T-helper 17 cell (primary cell): ENCODE results near the gene POLE4. TPM values are rescaled to one million over a fixed set of nuclear protein-coding genes. Genes with fewer than 3 reads are reported as not detected.

Experiments
- ATAC-seq: fragments of 150-1000 bp; cut with Tn5 transposase; 2 replicates; pipeline ENCODE4 v1.10.0; 2021; ENCODE audit warnings: mild to moderate bottlenecking, moderate library complexity
- DNase-seq, 3 donors: peaks; one replicate each; pipeline versions ENCODE4 v3.0.0 to v3.0.0-alpha.2; 2020 to 2021
- H3K9me3 ChIP-seq: one replicate; pipeline ENCODE4 v1.7.0; 2013; ENCODE audit warnings: low read length, mild to moderate bottlenecking; ENCODE audit not compliant: control insufficient read depth, poor library complexity, severe bottlenecking
- H3K27ac Mint-ChIP-seq: one replicate; pipeline ENCODE4 v1.8.0; 2022; ENCODE audit warnings: mild to moderate bottlenecking, moderate library complexity, mixed read lengths
- H3K27me3 Mint-ChIP-seq: one replicate; pipeline ENCODE4 v1.8.0; 2022; ENCODE audit warnings: mixed read lengths
- H3K36me3 Mint-ChIP-seq: one replicate; pipeline ENCODE4 v1.8.0; 2022; ENCODE audit warnings: low read depth, mixed read lengths
- H3K4me1 Mint-ChIP-seq: one replicate; pipeline ENCODE4 v1.8.0; 2022; ENCODE audit warnings: mild to moderate bottlenecking, mixed read lengths
- H3K4me3 Mint-ChIP-seq: one replicate; pipeline ENCODE4 v1.8.0; 2022; ENCODE audit warnings: mild to moderate bottlenecking, moderate library complexity, mixed read lengths
- total RNA-seq, 4 donors: library from RNA in 2 of 4; stranded (reverse) in 2 of 4; gene quantifications; one replicate each; pipeline ENCODE4 v1.2.3 and lab custom pipeline; 2022 to 2026

The POLE4 gene
- total RNA-seq, 2 donors from 2014 or later: 27.4 to 39.4 TPM

GRCh38 chr2:74984947-74985637, 26.6 kb downstream of the POLE4 start:
- no peak overlapping the region for H3K27ac Mint-ChIP-seq
- DNase-seq (no peak), ATAC-seq (no peak)
- H3K9me3 ChIP-seq: no peaks in the 10 kb centered on the region
- no peaks in the 10 kb centered on the region for H3K27me3 Mint-ChIP-seq
- H3K4me1 Mint-ChIP-seq: peaks cover 2% of the 10 kb centered on the region
- no peaks in the 10 kb centered on the region for H3K36me3 Mint-ChIP-seq
- no peak overlapping the region for H3K4me3 Mint-ChIP-seq

GRCh38 chr2:74985978-74986609, 27.7 kb downstream of the POLE4 start:
- ATAC-seq (no peak), DNase-seq (no peak)
- Mint-ChIP-seq H3K36me3 (peaks cover 4% of the 10 kb centered on the region), H3K4me1 (peaks cover 2% of the 10 kb centered on the region), H3K4me3 (no peak overlapping the region), H3K27me3 (no peaks in the 10 kb centered on the region), H3K27ac (no peak overlapping the region)
- H3K9me3 ChIP-seq: no peaks in the 10 kb centered on the region

- Mint-ChIP-seq H3K27ac (no peak overlapping the region), H3K4me1 (peaks cover 2% of the 10 kb centered on the region), H3K27me3 (no peaks in the 10 kb centered on the region), H3K36me3 (peaks cover 6% of the 10 kb centered on the region), H3K4me3 (no peak overlapping the region)
- no peaks in the 10 kb centered on the region for H3K9me3 ChIP-seq
- DNase-seq (no peak), ATAC-seq (no peak)
These were observed 33.5 kb downstream of the POLE4 start for GRCh38 chr2:74991977-74992376.

- H3K4me3 Mint-ChIP-seq: no peak overlapping the region
- no peaks in the 10 kb centered on the region for H3K4me1 Mint-ChIP-seq
- no peak for DNase-seq
- peaks cover 8% of the 10 kb centered on the region for H3K36me3 Mint-ChIP-seq
- no peak for ATAC-seq
- H3K27ac Mint-ChIP-seq: no peak overlapping the region
- no peaks in the 10 kb centered on the region for H3K27me3 Mint-ChIP-seq
- no peaks in the 10 kb centered on the region for H3K9me3 ChIP-seq
These were observed 41.0 kb downstream of the POLE4 start for GRCh38 chr2:74999468-74999867.

- H3K36me3 Mint-ChIP-seq: peaks cover 6% of the 10 kb centered on the region
- H3K27me3 Mint-ChIP-seq: no peaks in the 10 kb centered on the region
- no peak overlapping the region for H3K4me3 Mint-ChIP-seq
- no peaks in the 10 kb centered on the region for H3K9me3 ChIP-seq
- ATAC-seq (no peak), DNase-seq (no peak)
- no peaks in the 10 kb centered on the region for H3K4me1 Mint-ChIP-seq
- H3K27ac Mint-ChIP-seq: no peak overlapping the region
These were observed 43.6 kb downstream of the POLE4 start for GRCh38 chr2:75002007-75002406.

DNA sequence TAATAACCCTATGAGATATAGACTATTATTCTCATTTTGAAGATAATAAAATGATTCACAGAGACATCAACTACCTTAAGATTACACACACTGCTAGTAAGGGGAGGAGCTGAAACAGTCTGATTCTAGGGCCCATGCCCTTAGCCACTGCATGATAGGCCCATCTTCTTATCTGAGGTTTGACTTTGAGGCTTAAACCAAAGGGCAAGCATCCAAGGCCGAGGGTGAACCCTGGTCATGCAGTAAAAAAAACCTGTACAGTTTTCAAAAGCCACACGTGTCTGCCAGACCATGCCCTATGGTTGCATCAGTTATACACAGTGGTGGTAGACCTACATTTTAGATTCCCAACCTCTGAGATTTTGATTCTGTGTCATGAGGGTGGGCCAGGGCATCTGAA, 44.8 kb downstream of the POLE4 start:
- no peak overlapping the region for H3K4me3 Mint-ChIP-seq
- no peak overlapping the region for H3K27ac Mint-ChIP-seq
- ATAC-seq (no peak), DNase-seq (no peak)
- H3K36me3 Mint-ChIP-seq: peaks cover 4% of the 10 kb centered on the region
- no peaks in the 10 kb centered on the region for H3K27me3 Mint-ChIP-seq
- no peaks in the 10 kb centered on the region for H3K9me3 ChIP-seq
- peaks cover under 1% of the 10 kb centered on the region for H3K4me1 Mint-ChIP-seq

- H3K36me3 Mint-ChIP-seq: peaks cover 7% of the 10 kb centered on the region
- ATAC-seq (no peak), DNase-seq (no peak)
- H3K9me3 ChIP-seq: no peaks in the 10 kb centered on the region
- no peaks in the 10 kb centered on the region for H3K27me3 Mint-ChIP-seq
- peaks cover 2% of the 10 kb centered on the region for H3K4me1 Mint-ChIP-seq
- no peak overlapping the region for H3K27ac Mint-ChIP-seq
- H3K4me3 Mint-ChIP-seq: no peak overlapping the region
These were observed 45.3 kb downstream of the POLE4 start for GRCh38 chr2:75003773-75004172.

DNA sequence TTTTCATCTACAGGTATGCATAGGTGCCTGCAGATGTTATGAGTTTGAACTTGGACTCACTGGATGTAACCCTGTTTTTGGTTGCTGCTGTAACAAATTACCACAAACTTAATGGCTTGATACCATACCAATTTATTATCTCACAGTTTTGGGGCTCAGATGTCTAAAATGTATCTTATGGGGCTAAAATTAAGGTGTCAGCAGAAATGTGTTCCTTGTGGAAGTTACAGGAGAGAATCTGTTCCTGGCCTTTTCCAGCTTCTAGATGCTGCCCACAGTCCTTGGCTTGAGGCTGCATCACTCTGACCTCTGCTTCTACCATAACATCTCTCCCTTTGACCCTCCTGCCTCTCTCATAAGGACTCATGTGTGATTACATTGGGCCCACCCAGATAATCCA, 47.6 kb downstream of the POLE4 start:
- DNase-seq: no peak
- H3K9me3 ChIP-seq: no peaks in the 10 kb centered on the region
- Mint-ChIP-seq H3K4me3 (no peak overlapping the region), H3K4me1 (peaks cover 2% of the 10 kb centered on the region), H3K27ac (no peak overlapping the region), H3K27me3 (no peaks in the 10 kb centered on the region), H3K36me3 (peaks cover 7% of the 10 kb centered on the region)
- no peak for ATAC-seq

DNA sequence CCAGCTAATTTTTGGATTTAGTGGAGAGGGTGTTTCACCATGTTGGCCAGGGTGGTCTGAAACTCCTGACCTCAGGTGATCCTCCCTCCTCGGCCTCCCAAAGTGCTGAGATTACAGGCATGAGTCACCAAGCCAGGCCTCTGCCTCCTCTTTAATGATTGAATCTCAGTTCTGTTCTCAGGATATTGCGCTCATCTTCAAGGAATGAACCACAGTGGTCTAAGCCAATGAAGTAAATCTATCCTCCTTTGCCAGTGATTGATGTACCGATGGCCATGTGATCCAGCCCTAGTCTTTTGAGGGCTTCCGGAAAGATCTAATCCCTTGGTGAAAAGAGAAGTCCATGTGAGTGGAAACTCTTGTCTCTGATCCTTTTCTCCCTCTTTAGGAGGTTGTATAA, 48.6 kb downstream of the POLE4 start:
- no peak overlapping the region for H3K27ac Mint-ChIP-seq
- DNase-seq (no peak), ATAC-seq (no peak)
- no peaks in the 10 kb centered on the region for H3K9me3 ChIP-seq
- H3K27me3 Mint-ChIP-seq: no peaks in the 10 kb centered on the region
- H3K4me3 Mint-ChIP-seq: no peak overlapping the region
- peaks cover 2% of the 10 kb centered on the region for H3K4me1 Mint-ChIP-seq
- peaks cover 7% of the 10 kb centered on the region for H3K36me3 Mint-ChIP-seq

DNA sequence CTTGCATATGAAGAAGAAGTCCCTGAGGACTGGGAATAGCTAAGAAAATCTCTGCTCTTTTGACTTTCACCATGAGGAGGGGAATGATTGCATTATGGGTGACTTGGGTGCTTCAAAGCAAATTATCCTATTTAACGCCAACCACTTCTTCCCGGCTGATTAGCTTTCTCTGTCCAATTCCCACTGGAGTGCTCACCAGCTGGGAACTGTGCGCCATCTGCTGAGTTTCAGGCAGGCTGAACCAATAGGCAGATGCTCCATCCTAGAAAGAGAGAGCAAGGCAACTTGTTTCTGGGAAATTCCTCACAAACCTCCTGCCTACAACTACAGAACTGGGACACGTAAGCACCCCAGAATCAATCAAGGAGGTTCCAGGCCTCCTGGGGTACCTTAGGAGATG, 49.4 kb downstream of the POLE4 start:
- ATAC-seq (no peak), DNase-seq (no peak)
- no peaks in the 10 kb centered on the region for H3K27me3 Mint-ChIP-seq
- no peaks in the 10 kb centered on the region for H3K9me3 ChIP-seq
- peaks cover 2% of the 10 kb centered on the region for H3K4me1 Mint-ChIP-seq
- no peak overlapping the region for H3K4me3 Mint-ChIP-seq
- peaks cover 7% of the 10 kb centered on the region for H3K36me3 Mint-ChIP-seq
- H3K27ac Mint-ChIP-seq: no peak overlapping the region

- Mint-ChIP-seq H3K36me3 (peaks cover 7% of the 10 kb centered on the region), H3K27me3 (no peaks in the 10 kb centered on the region), H3K4me1 (peaks cover 2% of the 10 kb centered on the region), H3K27ac (no peak overlapping the region), H3K4me3 (no peak overlapping the region)
- DNase-seq (no peak), ATAC-seq (no peak)
- no peaks in the 10 kb centered on the region for H3K9me3 ChIP-seq
These were observed 52.1 kb downstream of the POLE4 start for GRCh38 chr2:75010571-75010970.

GRCh38 chr2:75012080-75012479, 53.6 kb downstream of the POLE4 start:
- H3K36me3 Mint-ChIP-seq: peaks cover 7% of the 10 kb centered on the region
- DNase-seq (no peak), ATAC-seq (no peak)
- no peak overlapping the region for H3K4me3 Mint-ChIP-seq
- H3K27ac Mint-ChIP-seq: no peak overlapping the region
- peaks cover 2% of the 10 kb centered on the region for H3K4me1 Mint-ChIP-seq
- no peaks in the 10 kb centered on the region for H3K27me3 Mint-ChIP-seq
- H3K9me3 ChIP-seq: no peaks in the 10 kb centered on the region

DNA sequence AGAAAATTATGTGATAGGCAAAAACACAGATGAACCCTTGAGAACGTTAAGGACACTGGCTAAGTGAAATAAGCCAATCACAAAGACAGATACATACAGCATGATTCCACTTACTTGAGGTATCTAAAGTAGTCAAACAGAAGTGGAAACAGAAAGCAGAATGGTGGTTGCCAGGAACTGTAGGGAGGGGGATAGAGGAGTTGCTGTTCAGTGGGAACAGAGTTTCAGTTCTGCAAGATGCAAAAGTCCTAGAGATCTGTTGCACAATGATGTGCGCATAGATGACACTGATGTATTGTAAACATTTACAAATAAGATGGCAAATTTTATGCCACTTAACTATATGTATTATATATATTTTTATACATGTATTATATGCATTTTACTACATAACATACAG, 59.7 kb downstream of the POLE4 start:
- H3K4me1 Mint-ChIP-seq: no peaks in the 10 kb centered on the region
- DNase-seq (no peak), ATAC-seq (no peak)
- no peaks in the 10 kb centered on the region for H3K9me3 ChIP-seq
- no peak overlapping the region for H3K27ac Mint-ChIP-seq
- no peaks in the 10 kb centered on the region for H3K36me3 Mint-ChIP-seq
- no peak overlapping the region for H3K4me3 Mint-ChIP-seq
- H3K27me3 Mint-ChIP-seq: no peaks in the 10 kb centered on the region
